GM18867 (cell line): ENCODE measurements around the gene RFT1.

Source experiments
- ATAC-seq: cut with Tn5 transposase; IDR thresholded peaks from one replicate; pipeline ENCODE4 v1.9.1; 2021; ENCODE audit warnings: mild to moderate bottlenecking, moderate library complexity; ENCODE audit not compliant: unreplicated experiment

RFT1 gene

GRCh38 chr3:53129344-53129743 is 891 bp downstream of the RFT1 start:
- ATAC-seq = no peak

GRCh38 chr3:53126601-53127000 is 3.6 kb downstream of the RFT1 start:
- no peak for ATAC-seq

- no peak for ATAC-seq
Observed at GRCh38 chr3:53123953-53124352, 6.3 kb downstream of the RFT1 start.

GRCh38 chr3:53123510-53123909 is 6.7 kb downstream of the RFT1 start:
- ATAC-seq = no peak

- ATAC-seq = no peak
Observed at GRCh38 chr3:53122933-53123305, 7.3 kb downstream of the RFT1 start.

- no peak for ATAC-seq
Observed at GRCh38 chr3:53122255-53122932, 7.8 kb downstream of the RFT1 start.

- no peak for ATAC-seq
Observed at GRCh38 chr3:53120336-53120735, 9.9 kb downstream of the RFT1 start.

GRCh38 chr3:53116956-53117355 is 13.3 kb downstream of the RFT1 start:
- ATAC-seq = no peak

- no peak for ATAC-seq
Observed at GRCh38 chr3:53114412-53115074, 15.7 kb downstream of the RFT1 start.

GRCh38 chr3:53114011-53114400 is 16.2 kb downstream of the RFT1 start:
- ATAC-seq = peak; percentile 76

GRCh38 chr3:53113293-53114010 is 16.8 kb downstream of the RFT1 start:
- ATAC-seq = no peak

- ATAC-seq = no peak
Observed at GRCh38 chr3:53111822-53112221, 18.4 kb downstream of the RFT1 start.

GRCh38 chr3:53109891-53110771 is 20.1 kb downstream of the RFT1 start:
- ATAC-seq = no peak

- no peak for ATAC-seq
Observed at GRCh38 chr3:53109190-53109589, 21.0 kb downstream of the RFT1 start.

GRCh38 chr3:53104762-53105161 is 25.5 kb downstream of the RFT1 start:
- no peak for ATAC-seq

GRCh38 chr3:53103397-53104296 is 26.6 kb downstream of the RFT1 start:
- no peak for ATAC-seq

- peak; percentile 84 for ATAC-seq
Observed at GRCh38 chr3:53102601-53103147, 27.6 kb downstream of the RFT1 start.

GRCh38 chr3:53101956-53102355 is 28.3 kb downstream of the RFT1 start:
- no peak for ATAC-seq

GRCh38 chr3:53100818-53101466 is 29.3 kb downstream of the RFT1 start:
- no peak for ATAC-seq
